Measurements from ENCODE around the gene MBNL2.

DNA sequence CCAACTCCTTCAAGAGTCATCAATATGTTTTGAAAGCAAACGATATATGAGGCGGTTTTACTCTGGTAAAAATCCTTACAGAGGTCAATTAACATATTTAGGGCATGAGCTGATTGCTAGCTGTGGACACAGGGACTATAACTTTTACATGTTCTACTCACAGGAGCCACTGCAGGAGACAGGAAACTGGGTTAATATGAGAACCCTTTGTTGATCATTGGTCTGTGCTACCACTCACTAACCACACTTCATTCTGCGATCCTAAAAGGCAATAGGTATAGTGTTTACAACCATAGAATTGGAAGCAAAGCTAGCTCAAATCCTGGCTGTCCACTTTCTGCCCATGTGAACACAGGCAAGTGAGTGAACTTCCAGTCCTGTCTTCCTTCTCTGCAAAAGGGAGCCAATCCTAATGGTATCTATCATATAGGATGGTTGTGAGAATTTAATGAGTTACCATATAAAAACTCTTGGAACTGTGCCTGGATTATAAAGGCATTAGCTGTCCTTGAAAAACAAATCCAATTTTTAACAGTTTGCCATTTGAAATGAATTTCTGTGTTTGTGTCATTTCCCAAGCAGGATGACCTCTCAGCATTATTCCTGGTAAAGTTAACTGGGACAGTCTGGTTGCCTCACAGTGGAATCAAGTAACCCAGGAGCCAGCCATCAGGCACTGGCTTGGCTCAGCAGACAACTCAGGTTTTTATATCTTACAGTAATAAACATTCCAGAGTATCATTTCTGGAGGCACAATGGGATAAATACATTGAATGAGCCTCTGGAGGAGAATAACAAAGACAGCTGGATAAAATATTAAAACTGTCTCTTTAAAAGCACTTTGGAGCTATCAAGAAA, 182.0 kb downstream of the MBNL2 start:
- TF ChIP-seq, protein P1, sequence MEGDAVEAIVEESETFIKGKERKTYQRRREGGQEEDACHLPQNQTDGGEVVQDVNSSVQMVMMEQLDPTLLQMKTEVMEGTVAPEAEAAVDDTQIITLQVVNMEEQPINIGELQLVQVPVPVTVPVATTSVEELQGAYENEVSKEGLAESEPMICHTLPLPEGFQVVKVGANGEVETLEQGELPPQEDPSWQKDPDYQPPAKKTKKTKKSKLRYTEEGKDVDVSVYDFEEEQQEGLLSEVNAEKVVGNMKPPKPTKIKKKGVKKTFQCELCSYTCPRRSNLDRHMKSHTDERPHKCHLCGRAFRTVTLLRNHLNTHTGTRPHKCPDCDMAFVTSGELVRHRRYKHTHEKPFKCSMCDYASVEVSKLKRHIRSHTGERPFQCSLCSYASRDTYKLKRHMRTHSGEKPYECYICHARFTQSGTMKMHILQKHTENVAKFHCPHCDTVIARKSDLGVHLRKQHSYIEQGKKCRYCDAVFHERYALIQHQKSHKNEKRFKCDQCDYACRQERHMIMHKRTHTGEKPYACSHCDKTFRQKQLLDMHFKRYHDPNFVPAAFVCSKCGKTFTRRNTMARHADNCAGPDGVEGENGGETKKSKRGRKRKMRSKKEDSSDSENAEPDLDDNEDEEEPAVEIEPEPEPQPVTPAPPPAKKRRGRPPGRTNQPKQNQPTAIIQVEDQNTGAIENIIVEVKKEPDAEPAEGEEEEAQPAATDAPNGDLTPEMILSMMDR (conservative IDR thresholded peaks at IDR 0.05; ENCODE audit: low read length): no peak
- no peak for TF ChIP-seq EZH2phosphoT487 (IDR thresholded peaks at IDR 0.05; ENCODE audit: borderline replicate concordance, low read depth, low read length)

Data from OCI-LY7 (cell line).